B cell (primary cell): Measurements from ENCODE around the gene DCTPP1.

Experiments
- EZH2 ChIP-seq: IDR thresholded peaks from 2 replicates; pipeline ENCODE4 v1.6.1; 2012; ENCODE audit warnings: borderline replicate concordance, low read depth, mild to moderate bottlenecking, moderate library complexity, low read length; ENCODE audit not compliant: insufficient read depth, poor library complexity, severe bottlenecking
- TF ChIP-seq, protein P1 (sequence below): fragments of 200-600 bp; IDR thresholded peaks from one replicate; pipeline ENCODE4 v1.8.0; 2022; ENCODE audit warnings: antibody characterized with exemption, mild to moderate bottlenecking

GRCh38 chr16:30429678-30430427 lies at the start of gene DCTPP1:
- TF ChIP-seq EZH2 = no peak
- TF ChIP-seq, protein P1, sequence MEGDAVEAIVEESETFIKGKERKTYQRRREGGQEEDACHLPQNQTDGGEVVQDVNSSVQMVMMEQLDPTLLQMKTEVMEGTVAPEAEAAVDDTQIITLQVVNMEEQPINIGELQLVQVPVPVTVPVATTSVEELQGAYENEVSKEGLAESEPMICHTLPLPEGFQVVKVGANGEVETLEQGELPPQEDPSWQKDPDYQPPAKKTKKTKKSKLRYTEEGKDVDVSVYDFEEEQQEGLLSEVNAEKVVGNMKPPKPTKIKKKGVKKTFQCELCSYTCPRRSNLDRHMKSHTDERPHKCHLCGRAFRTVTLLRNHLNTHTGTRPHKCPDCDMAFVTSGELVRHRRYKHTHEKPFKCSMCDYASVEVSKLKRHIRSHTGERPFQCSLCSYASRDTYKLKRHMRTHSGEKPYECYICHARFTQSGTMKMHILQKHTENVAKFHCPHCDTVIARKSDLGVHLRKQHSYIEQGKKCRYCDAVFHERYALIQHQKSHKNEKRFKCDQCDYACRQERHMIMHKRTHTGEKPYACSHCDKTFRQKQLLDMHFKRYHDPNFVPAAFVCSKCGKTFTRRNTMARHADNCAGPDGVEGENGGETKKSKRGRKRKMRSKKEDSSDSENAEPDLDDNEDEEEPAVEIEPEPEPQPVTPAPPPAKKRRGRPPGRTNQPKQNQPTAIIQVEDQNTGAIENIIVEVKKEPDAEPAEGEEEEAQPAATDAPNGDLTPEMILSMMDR = peak; percentile 82
